Breast epithelium (tissue), 3 donors: ENCODE measurements around the gene MSLN.

Experiments
- CTCF ChIP-seq, 3 donors: fragments of 450-650 bp; IDR thresholded peaks; one replicate each; pipeline ENCODE4 v1.5.1; 2016 to 2017; ENCODE audit warnings: antibody characterized with exemption in 3 of 3, mild to moderate bottlenecking in 3 of 3, moderate library complexity in 3 of 3
- POLR2AphosphoS5 ChIP-seq, 3 donors: sonication (generic); formaldehyde crosslinking; IDR thresholded peaks; one replicate each; pipeline ENCODE4 v1.6.1; 2017; ENCODE audit warnings: antibody characterized with exemption in 3 of 3

GRCh38 chr16:728890-729744 lies 31.4 kb upstream of the MSLN start:
- TF ChIP-seq CTCF (IDR thresholded peaks at IDR 0.05) (no peak), POLR2AphosphoS5 (IDR thresholded peaks at IDR 0.05) (no peak)
